HepG2 (cell line): ENCODE measurements around the gene HDAC4. TPM values are rescaled to one million over a fixed set of nuclear protein-coding genes. Genes with fewer than 3 reads are reported as not detected.

ENCODE experiments used
- ATAC-seq: fragments of 200-7000 bp; cut with Tn5 transposase; 3 replicates; pipeline ENCODE4 v1.9.1; 2020; ENCODE audit warnings: mild to moderate bottlenecking, moderate library complexity
- BruUV-seq: library from RNA; stranded (reverse); fragments of 400-500 nt; replicated peaks from 2 replicates; lab custom pipeline; 2021; lab: Mats Ljungman, UMichigan
- CTCF ChIA-PET: fragments of 300-600 bp; formaldehyde crosslinking; extraction: SDS; loops from one replicate; lab custom pipeline; 2021; ENCODE audit warnings: low total read pairs, inconsistent platforms, low intra/inter-chr PET ratio; lab: Yijun Ruan, JAX
- POLR2A ChIA-PET: fragments of 350-600 bp; sonication (Branson Sonifier 250); formaldehyde crosslinking; loops from one replicate; lab custom pipeline; 2020; ENCODE audit warnings: antibody characterized with exemption, inconsistent platforms; lab: Yijun Ruan, JAX
- DNase-seq: peaks from one replicate; pipeline ENCODE4 v3.0.0-alpha.2; 2015; ENCODE audit warnings: low spot score
- FAIRE-seq: peaks from 3 replicates; lab custom pipeline; 2011; peaks lifted over from hg19 to GRCh38; lab: Jason Lieb, UNC
- H2AFZ ChIP-seq: one replicate; pipeline ENCODE4 v1.6.1; 2011; ENCODE audit warnings: low read length, inconsistent platforms
- H3K27ac ChIP-seq: fragments of 300-600 bp; 3 replicates; pipeline ENCODE4 v1.8.0; 2011; ENCODE audit warnings: mixed run types, mild to moderate bottlenecking, mixed read lengths, low read length, inconsistent platforms; ENCODE audit not compliant: insufficient read depth; ENCODE audit errors: extremely low read length
- H3K27me3 ChIP-seq, 2 experiments: fragments of 200-600 bp in 1 of 2; 2 replicates in 1 of 2; 3 replicates in 1 of 2; pipeline versions ENCODE4 v1.6.0 to v1.8.0; 2011; ENCODE audit warnings: low read length in 2 of 2, mild to moderate bottlenecking in 2 of 2, moderate library complexity in 2 of 2, inconsistent platforms in 1 of 2; ENCODE audit not compliant: insufficient read depth in 2 of 2, control insufficient read depth in 1 of 2
- H3K36me3 ChIP-seq, 2 experiments: fragments of 200-600 bp in 1 of 2; replicated peaks in 1 of 2; 2 replicates in 1 of 2; 3 replicates in 1 of 2; pipeline versions ENCODE4 v1.5.1 to v1.8.0; 2011; ENCODE audit warnings: low read length in 2 of 2, inconsistent platforms in 1 of 2; ENCODE audit not compliant: insufficient read depth in 2 of 2, control insufficient read depth in 1 of 2
- H3K4me1 ChIP-seq: 2 replicates; pipeline ENCODE4 v1.5.1; 2012; ENCODE audit warnings: low read length, inconsistent platforms; ENCODE audit not compliant: insufficient read depth
- H3K4me2 ChIP-seq: 2 replicates; pipeline ENCODE4 v1.6.0; 2011; ENCODE audit warnings: low read depth, low read length, inconsistent platforms
- H3K4me3 ChIP-seq, 3 experiments: fragments of 200-600 bp in 1 of 3; sonication (generic), shearing (Covaris generic) in 1 of 3; replicated peaks in 1 of 3; 2 replicates each; pipeline ENCODE4 v1.5.1; 2011 to 2016; ENCODE audit warnings: low read length in 3 of 3, inconsistent platforms in 2 of 3, low read depth in 2 of 3, mild to moderate bottlenecking in 2 of 3, control low read depth in 1 of 3, mixed read lengths in 1 of 3; ENCODE audit not compliant: insufficient read depth in 1 of 3
- H3K79me2 ChIP-seq: one replicate; pipeline ENCODE4 v1.6.1; 2011; ENCODE audit warnings: low read length, inconsistent platforms; ENCODE audit not compliant: insufficient read depth
- H3K9ac ChIP-seq: 2 replicates; pipeline ENCODE4 v1.6.0; 2011; ENCODE audit warnings: mild to moderate bottlenecking, low read depth, low read length, inconsistent platforms; ENCODE audit not compliant: insufficient read depth
- H3K9me3 ChIP-seq: 2 replicates; pipeline ENCODE4 v1.5.1; 2012; ENCODE audit warnings: mild to moderate bottlenecking, low read length
- H4K20me1 ChIP-seq: 2 replicates; pipeline ENCODE4 v1.6.0; 2011; ENCODE audit warnings: inconsistent platforms, mild to moderate bottlenecking, low read length, moderate library complexity; ENCODE audit not compliant: insufficient read depth
- BCL6 ChIP-seq: IDR thresholded peaks from 2 replicates; pipeline ENCODE4 v1.6.1; 2016; ENCODE audit warnings: missing genetic modification reagents, missing compliant biosample characterization
- BHLHE40 ChIP-seq: IDR thresholded peaks from 2 replicates; pipeline ENCODE4 v1.6.1; 2011; ENCODE audit warnings: low read length, improper control_type of control experiment
- FOXP1 ChIP-seq, 2 experiments: fragments of 450-650 bp in 1 of 2; IDR thresholded peaks; 2 replicates each; pipeline ENCODE4 v1.6.1; 2017 to 2018; ENCODE audit warnings: antibody characterized with exemption in 1 of 2
- GATAD2A ChIP-seq: IDR thresholded peaks from 2 replicates; pipeline ENCODE4 v1.6.1; 2016
- HMG20A ChIP-seq: IDR thresholded peaks from 2 replicates; pipeline ENCODE4 v1.6.1; 2016; ENCODE audit warnings: borderline replicate concordance
- HNRNPL ChIP-seq: fragments of 200-400 bp; formaldehyde crosslinking; IDR thresholded peaks from 2 replicates; pipeline ENCODE4 v1.6.1; 2017; ENCODE audit warnings: mild to moderate bottlenecking, low read depth, low read length
- NCOA2 ChIP-seq: sonication (generic); formaldehyde crosslinking; IDR thresholded peaks from 2 replicates; pipeline ENCODE4 v1.8.0; 2022; ENCODE audit warnings: inconsistent platforms
- NR2F6 ChIP-seq, 2 experiments: IDR thresholded peaks; 2 replicates each; pipeline ENCODE4 v1.6.1; 2016; ENCODE audit warnings: antibody characterized with exemption in 1 of 2, mild to moderate bottlenecking in 1 of 2
- RARA ChIP-seq: IDR thresholded peaks from 2 replicates; pipeline ENCODE4 v1.6.1; 2016; ENCODE audit warnings: missing genetic modification reagents, missing compliant biosample characterization
- RXRA ChIP-seq: sonication (generic); formaldehyde crosslinking; IDR thresholded peaks from 2 replicates; pipeline ENCODE4 v1.5.1; 2020; ENCODE audit warnings: missing genetic modification reagents
- SOX5 ChIP-seq: IDR thresholded peaks from 2 replicates; pipeline ENCODE4 v1.6.1; 2016; ENCODE audit warnings: borderline replicate concordance
- SOX6 ChIP-seq, 2 experiments: fragments of 450-650 bp in 1 of 2; sonication (generic) in 1 of 2; formaldehyde crosslinking in 1 of 2; IDR thresholded peaks; 2 replicates each; pipeline versions ENCODE4 v1.4.0 to v1.6.1; 2017 to 2020; ENCODE audit warnings: antibody characterized with exemption in 1 of 2, mild to moderate bottlenecking in 1 of 2, missing genetic modification reagents in 1 of 2
- SP5 ChIP-seq: IDR thresholded peaks from 2 replicates; pipeline ENCODE4 v1.6.1; 2016; ENCODE audit warnings: low read depth, borderline replicate concordance
- STAT5B ChIP-seq: sonication (generic); formaldehyde crosslinking; IDR thresholded peaks from 2 replicates; pipeline ENCODE4 v1.4.0; 2020; ENCODE audit warnings: missing genetic modification reagents
- THAP11 ChIP-seq: IDR thresholded peaks from 2 replicates; pipeline ENCODE4 v1.6.1; 2016; ENCODE audit warnings: missing biosample characterization, missing genetic modification reagents
- ZNF674 ChIP-seq: sonication (generic); formaldehyde crosslinking; IDR thresholded peaks from 2 replicates; pipeline ENCODE4 v1.5.0; 2020; ENCODE audit warnings: low read depth, mild to moderate bottlenecking, missing genetic modification reagents
- WGBS: methylation state at CpG from one replicate; pipeline ENCODE4 v1.1.6; 2017; ENCODE audit warnings: low lambda C conversion rate; 5-methylcytosine and 5-hydroxymethylcytosine counted together
- in situ Hi-C: cut with HindIII; loops from 2 replicates; pipeline ENCODE4 v1.10.0; 2017; ENCODE audit warnings: low pct_unique_long_range_greater_than_20kb; ENCODE audit not compliant: extremely low pct_ligation_motif_present
- intact Hi-C: fragments of 100-400 bp; cut with micrococcal nuclease; formaldehyde crosslinking; loops from one replicate; pipeline ENCODE4 v1.10.0; 2022; ENCODE audit not compliant: unreplicated experiment
- polyA plus RNA-seq, 8 experiments: library from polyadenylated mRNA; depleted of rRNA in 3 of 8; stranded (reverse) in 7 of 8; unstranded in 1 of 8; fragments of >200 nt; fragmentation: Illumina TruSeq in 4 of 8; extraction: Trizol in 4 of 8; gene quantifications; 2 replicates each; pipeline versions ENCODE4 v1.2.1 to v1.2.3, GENCODE V29; 2011 to 2016; ENCODE audit warnings: low read depth in 4 of 8, missing spikeins in 1 of 8, mixed read lengths in 1 of 8; ENCODE audit not compliant: insufficient read depth in 1 of 8
- total RNA-seq, 5 experiments: library from RNA; depleted of rRNA; stranded (reverse); fragments of >200 nt; fragmentation: Illumina TruSeq; extraction: Trizol; gene quantifications; 2 replicates each; pipeline ENCODE4 v1.2.3, GENCODE V29; 2016; ENCODE audit warnings: low read depth in 1 of 5
- TF ChIP-seq, protein P1 (sequence below): sonication (generic); formaldehyde crosslinking; IDR thresholded peaks from 2 replicates; pipeline ENCODE4 v1.4.0; 2020; ENCODE audit warnings: missing genetic modification reagents

The HDAC4 gene
- total and polyA plus RNA-seq, 2 of the 13 experiments (the other 11 are each of a cell fraction or from before 2014, with no cell fraction given), result 10.1 to 11.5 TPM

DNA sequence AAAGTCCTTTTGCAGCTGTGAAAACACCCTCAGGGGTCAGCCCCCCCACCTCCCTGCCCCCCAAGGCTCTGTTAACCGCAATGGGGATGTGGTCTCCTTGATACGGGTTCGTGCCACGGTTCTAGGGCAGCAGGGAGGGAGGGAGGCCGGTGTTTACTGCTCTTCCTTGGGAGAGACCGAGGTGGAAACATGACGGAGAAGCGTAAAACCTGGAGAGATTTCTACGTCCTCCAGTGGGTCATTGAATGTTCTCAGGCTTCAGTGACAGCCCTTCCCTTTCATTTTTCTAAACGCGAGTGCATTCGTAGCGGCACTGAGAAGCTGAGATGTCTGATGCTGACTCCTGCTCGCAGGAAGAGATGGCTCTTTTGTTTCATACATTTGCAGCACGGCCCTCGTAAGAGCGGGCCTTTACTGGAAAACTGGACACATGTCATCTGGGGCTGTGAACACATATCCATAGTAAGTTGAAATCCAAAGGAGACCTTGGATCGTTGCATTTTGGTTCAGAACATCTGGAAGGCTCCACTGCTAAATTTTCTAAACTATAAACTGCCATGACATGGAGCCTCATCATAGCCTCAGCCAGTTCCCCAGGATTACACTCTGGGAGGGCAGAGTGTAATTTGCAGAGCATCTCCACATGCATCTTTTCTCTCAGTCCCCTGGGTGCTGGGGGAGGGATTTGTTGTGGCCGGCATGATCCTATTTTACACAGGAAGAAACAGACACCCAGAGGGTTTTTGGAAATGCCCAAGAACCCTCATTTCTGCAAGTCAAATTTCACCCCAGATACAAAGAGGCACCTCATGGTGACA, 40.6 kb upstream of the HDAC4 start:
- peaks cover 2 to 15% of the 10 kb centered on the region in 2 experiments; a peak in 3 of 5 replicates for H3K27me3 ChIP-seq
- ChIA-PET CTCF (no interaction called here), POLR2A (interaction anchor here (1.8 kb wide), 1 partner anchor 41 kb away, joined by 11 read pairs; the partner anchor contains the start of gene HDAC4)
- no peak for TF ChIP-seq ZNF674
- 91% methylated on average over 19 of the region's 19 CpGs for whole genome bisulfite sequencing
- intact Hi-C loops (no loop called here), in situ Hi-C loops (no loop called here)
- no peaks in the 10 kb centered on the region for H4K20me1 ChIP-seq
- no peak overlapping the region for H3K27ac ChIP-seq
- no peak overlapping the region for H3K4me3 ChIP-seq
- FAIRE-seq (no peak), DNase-seq (no peak), ATAC-seq (no peak)
- H3K9ac ChIP-seq, result no peak overlapping the region
- H2AFZ ChIP-seq, result no peak overlapping the region
- no peaks in the 10 kb centered on the region for H3K79me2 ChIP-seq
- H3K36me3 ChIP-seq, result no peaks in the 10 kb centered on the region
- no TSS peak for BruUV-seq
- H3K4me1 ChIP-seq, result peaks cover 41% of the 10 kb centered on the region
- H3K9me3 ChIP-seq, result peaks cover 5% of the 10 kb centered on the region
- no peak overlapping the region for H3K4me2 ChIP-seq

DNA sequence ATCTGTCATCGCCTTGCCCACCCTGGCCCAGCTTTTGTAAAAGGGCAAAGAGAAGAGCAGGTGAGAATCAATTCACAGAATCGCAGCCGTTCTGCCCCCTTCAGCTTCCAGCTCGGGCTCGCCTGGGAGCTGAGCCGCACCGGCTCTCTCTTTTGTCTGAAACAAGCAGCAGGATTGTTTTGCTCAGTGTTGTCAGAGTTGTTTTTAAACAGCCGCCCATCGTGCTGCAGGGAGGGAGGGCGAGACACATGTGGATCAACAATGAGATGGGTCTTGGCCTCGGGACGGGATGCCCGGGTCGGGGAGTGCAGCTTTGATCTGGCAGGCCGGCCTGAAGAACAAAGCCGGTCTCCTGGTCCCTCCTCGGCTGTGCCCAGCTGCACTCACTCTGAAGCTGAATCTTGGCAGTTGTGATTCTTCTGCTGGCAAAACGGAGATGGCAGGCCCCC, 39.7 kb upstream of the HDAC4 start:
- DNase-seq, result peak; percentile 79
- H3K36me3 ChIP-seq, result no peaks in the 10 kb centered on the region
- H3K27ac ChIP-seq, result no peak overlapping the region
- H3K27me3 ChIP-seq, result peaks cover 2 to 15% of the 10 kb centered on the region in 2 experiments; a peak in 3 of 5 replicates
- H4K20me1 ChIP-seq, result no peaks in the 10 kb centered on the region
- peak; percentile 69 for ATAC-seq
- ChIA-PET CTCF (no interaction called here), POLR2A (interaction anchor here (1.8 kb wide), 1 partner anchor 40 kb away, joined by 11 read pairs; the partner anchor contains the start of gene HDAC4)
- no peaks in the 10 kb centered on the region for H3K79me2 ChIP-seq
- H3K9ac ChIP-seq, result no peak overlapping the region
- WGBS, result 1% methylated on average over 17 of the region's 18 CpGs
- FAIRE-seq, result no peak
- H3K4me2 ChIP-seq, result peak overlapping the region; percentile 52
- no TSS peak for BruUV-seq
- H2AFZ ChIP-seq, result no peak overlapping the region
- H3K4me1 ChIP-seq, result peaks cover 32% of the 10 kb centered on the region
- in situ Hi-C loops, result no loop called here
- H3K9me3 ChIP-seq, result no peaks in the 10 kb centered on the region
- intact Hi-C loops, result no loop called here
- no peak overlapping the region; a peak in 1 of 6 replicates for H3K4me3 ChIP-seq
- peak; percentile 54; the same call in 1 of the 2 replicates for TF ChIP-seq BCL6 (CRISPR knock-in tag)
- TF ChIP-seq THAP11 (CRISPR knock-in tag), result no peak
- no peak for TF ChIP-seq NR2F6 (IDR thresholded peaks at IDR 0.05)
- TF ChIP-seq NR2F6 (CRISPR knock-in tag; IDR thresholded peaks at IDR 0.05), result peak; percentile 34; the same call in 1 of the 2 replicates
- TF ChIP-seq RXRA (CRISPR knock-in tag), result peak; percentile 43; the same call in 1 of the 2 replicates
- TF ChIP-seq RARA (CRISPR knock-in tag), result peak; percentile 57; the same call in 1 of the 2 replicates
- no peak for TF ChIP-seq FOXP1 (IDR thresholded peaks at IDR 0.05)
- TF ChIP-seq FOXP1 (CRISPR knock-in tag; IDR thresholded peaks at IDR 0.05), result peak; percentile 70
- TF ChIP-seq, protein P1, sequence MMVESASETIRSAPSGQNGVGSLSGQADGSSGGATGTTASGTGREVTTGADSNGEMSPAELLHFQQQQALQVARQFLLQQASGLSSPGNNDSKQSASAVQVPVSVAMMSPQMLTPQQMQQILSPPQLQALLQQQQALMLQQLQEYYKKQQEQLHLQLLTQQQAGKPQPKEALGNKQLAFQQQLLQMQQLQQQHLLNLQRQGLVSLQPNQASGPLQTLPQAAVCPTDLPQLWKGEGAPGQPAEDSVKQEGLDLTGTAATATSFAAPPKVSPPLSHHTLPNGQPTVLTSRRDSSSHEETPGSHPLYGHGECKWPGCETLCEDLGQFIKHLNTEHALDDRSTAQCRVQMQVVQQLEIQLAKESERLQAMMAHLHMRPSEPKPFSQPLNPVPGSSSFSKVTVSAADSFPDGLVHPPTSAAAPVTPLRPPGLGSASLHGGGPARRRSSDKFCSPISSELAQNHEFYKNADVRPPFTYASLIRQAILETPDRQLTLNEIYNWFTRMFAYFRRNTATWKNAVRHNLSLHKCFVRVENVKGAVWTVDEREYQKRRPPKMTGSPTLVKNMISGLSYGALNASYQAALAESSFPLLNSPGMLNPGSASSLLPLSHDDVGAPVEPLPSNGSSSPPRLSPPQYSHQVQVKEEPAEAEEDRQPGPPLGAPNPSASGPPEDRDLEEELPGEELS, result 0 out of 2 replicates have a peak, but pooled peaks have one; percentile 30
- TF ChIP-seq SP5 (CRISPR knock-in tag), result no peak
- peak; percentile 93 for TF ChIP-seq HNRNPL
- TF ChIP-seq STAT5B, result no peak
- peak; percentile 17; the same call in 1 of the 2 replicates for TF ChIP-seq NCOA2 (CRISPR knock-in tag)
- TF ChIP-seq BHLHE40, result peak; percentile 59
- TF ChIP-seq SOX6 (IDR thresholded peaks at IDR 0.05), result no peak
- TF ChIP-seq SOX6 (CRISPR knock-in tag; IDR thresholded peaks at IDR 0.05), result peak; percentile 55
- peak; percentile 92 for TF ChIP-seq SOX5 (CRISPR knock-in tag)
- TF ChIP-seq HMG20A (CRISPR knock-in tag), result peak; percentile 54; the same call in 1 of the 2 replicates
- peak; percentile 55; the same call in 1 of the 2 replicates for TF ChIP-seq GATAD2A (CRISPR knock-in tag)
